K562 (cell line): ENCODE results near the gene CERS2. TPM values are rescaled to one million over a fixed set of nuclear protein-coding genes. Genes with fewer than 3 reads are reported as not detected.

Experiments used
- CC2D1A ChIP-seq: fragments of 450-650 bp; IDR thresholded peaks from 2 replicates; pipeline ENCODE4 v1.6.1; 2017; ENCODE audit warnings: mild to moderate bottlenecking
- FOXJ3 ChIP-seq: sonication (generic); formaldehyde crosslinking; IDR thresholded peaks from 2 replicates; pipeline ENCODE4 v1.4.0; 2020; ENCODE audit warnings: mild to moderate bottlenecking, missing genetic modification reagents
- FOXM1 ChIP-seq, 2 experiments: fragments of 450-650 bp in 1 of 2; sonication (generic) in 1 of 2; formaldehyde crosslinking in 1 of 2; IDR thresholded peaks; 2 replicates each; pipeline versions ENCODE4 v1.6.1 to v1.9.0; 2017 to 2022; ENCODE audit warnings: low read depth in 2 of 2, mild to moderate bottlenecking in 2 of 2, missing genetic modification reagents in 1 of 2, moderate library complexity in 1 of 2
- HEY1 ChIP-seq: fragments of 250-450 bp; sonication (Bioruptor Pico); IDR thresholded peaks from 2 replicates; pipeline ENCODE4 v1.5.0; 2020; ENCODE audit warnings: mild to moderate bottlenecking, moderate library complexity, borderline replicate concordance
- KAT2B ChIP-seq: IDR thresholded peaks from one replicate; pipeline ENCODE4 v1.6.1; 2012; ENCODE audit warnings: low read depth, mild to moderate bottlenecking, control low read depth, inconsistent platforms, low read length, moderate library complexity
- MTA2 ChIP-seq: fragments of 450-650 bp; IDR thresholded peaks from 2 replicates; pipeline ENCODE4 v1.6.1; 2016; ENCODE audit warnings: low read depth
- NCOA6 ChIP-seq: fragments of 450-650 bp; IDR thresholded peaks from 2 replicates; pipeline ENCODE4 v1.6.1; 2017; ENCODE audit warnings: mild to moderate bottlenecking
- NCOR1 ChIP-seq: fragments of 450-650 bp; IDR thresholded peaks from 2 replicates; pipeline ENCODE4 v1.6.1; 2016; ENCODE audit warnings: mild to moderate bottlenecking, moderate library complexity
- NONO ChIP-seq, 2 experiments: fragments of 200-400 bp in 1 of 2; fragments of 450-650 bp in 1 of 2; formaldehyde crosslinking in 1 of 2; IDR thresholded peaks; 2 replicates each; pipeline ENCODE4 v1.6.1; 2017; ENCODE audit warnings: low read depth in 2 of 2, mild to moderate bottlenecking in 2 of 2, moderate library complexity in 2 of 2, low read length in 1 of 2
- POLR2B ChIP-seq: fragments of 450-650 bp; IDR thresholded peaks from 2 replicates; pipeline ENCODE4 v1.6.1; 2018; ENCODE audit warnings: low read depth; ENCODE audit not compliant: partially characterized antibody
- RHOXF2B ChIP-seq: fragments of 250-450 bp; sonication (Bioruptor Pico); conservative IDR thresholded peaks from 2 replicates; pipeline ENCODE4 v1.5.1; 2021
- SAFB2 ChIP-seq: fragments of 200-400 bp; formaldehyde crosslinking; IDR thresholded peaks from 2 replicates; pipeline ENCODE4 v1.6.1; 2018; ENCODE audit warnings: borderline replicate concordance, low read length, low read depth, moderate library complexity; ENCODE audit not compliant: severe bottlenecking
- TFAM ChIP-seq: fragments of 250-450 bp; sonication (Bioruptor Pico); conservative IDR thresholded peaks from 2 replicates; pipeline ENCODE4 v1.5.0; 2021; ENCODE audit warnings: mild to moderate bottlenecking, moderate library complexity
- ZFP36 ChIP-seq: fragments of 150-350 bp; IDR thresholded peaks from 2 replicates; pipeline ENCODE4 v1.6.1; 2018; ENCODE audit warnings: low read length, low read depth; ENCODE audit not compliant: partially characterized antibody
- polyA plus RNA-seq, 8 experiments: library from polyadenylated mRNA; depleted of rRNA in 4 of 8; stranded (reverse) in 5 of 8; unstranded in 3 of 8; fragments of >200 nt; fragmentation: Nextera tagmentation in 2 of 8; fragmentation: Illumina TruSeq in 1 of 8; extraction: Ambion mirVana in 2 of 8; extraction: Trizol in 1 of 8; gene quantifications; 2 replicates each; pipeline versions ENCODE4 v1.2.1 to v1.2.3, GENCODE V29; 2011 to 2014; ENCODE audit warnings: inconsistent platforms in 1 of 8, missing spikeins in 1 of 8
- total RNA-seq, 7 experiments: library from RNA; depleted of rRNA in 6 of 7; stranded (reverse); fragments of >200 nt in 6 of 7; fragmentation: Illumina TruSeq in 2 of 7; extraction: Trizol in 2 of 7; gene quantifications; 2 replicates each; pipeline versions ENCODE4 v1.2.1 to v1.2.3, GENCODE V29; 2011 to 2021; ENCODE audit warnings: low replicate concordance in 1 of 7
- TF ChIP-seq, protein P1 (sequence below): sonication (generic); formaldehyde crosslinking; IDR thresholded peaks from 2 replicates; pipeline ENCODE4 v1.8.1; 2023; ENCODE audit warnings: missing genetic modification reagents, mild to moderate bottlenecking, borderline replicate concordance
- TF ChIP-seq, protein P2 (sequence below): fragments of 450-650 bp; IDR thresholded peaks from one replicate; pipeline ENCODE4 v1.6.1; 2018; ENCODE audit warnings: mild to moderate bottlenecking, moderate library complexity; ENCODE audit not compliant: partially characterized antibody
- TF ChIP-seq, protein P3 (sequence below): IDR thresholded peaks from 3 replicates; pipeline ENCODE4 v1.6.1; 2011; ENCODE audit warnings: borderline replicate concordance, mild to moderate bottlenecking; ENCODE audit not compliant: insufficient read length, insufficient read depth

Gene CERS2
- total and polyA plus RNA-seq, 9 of the 15 experiments (the other 6 are each of a cell fraction or from before 2014, with no cell fraction given): 23.4 to 295 (median 132) TPM

DNA sequence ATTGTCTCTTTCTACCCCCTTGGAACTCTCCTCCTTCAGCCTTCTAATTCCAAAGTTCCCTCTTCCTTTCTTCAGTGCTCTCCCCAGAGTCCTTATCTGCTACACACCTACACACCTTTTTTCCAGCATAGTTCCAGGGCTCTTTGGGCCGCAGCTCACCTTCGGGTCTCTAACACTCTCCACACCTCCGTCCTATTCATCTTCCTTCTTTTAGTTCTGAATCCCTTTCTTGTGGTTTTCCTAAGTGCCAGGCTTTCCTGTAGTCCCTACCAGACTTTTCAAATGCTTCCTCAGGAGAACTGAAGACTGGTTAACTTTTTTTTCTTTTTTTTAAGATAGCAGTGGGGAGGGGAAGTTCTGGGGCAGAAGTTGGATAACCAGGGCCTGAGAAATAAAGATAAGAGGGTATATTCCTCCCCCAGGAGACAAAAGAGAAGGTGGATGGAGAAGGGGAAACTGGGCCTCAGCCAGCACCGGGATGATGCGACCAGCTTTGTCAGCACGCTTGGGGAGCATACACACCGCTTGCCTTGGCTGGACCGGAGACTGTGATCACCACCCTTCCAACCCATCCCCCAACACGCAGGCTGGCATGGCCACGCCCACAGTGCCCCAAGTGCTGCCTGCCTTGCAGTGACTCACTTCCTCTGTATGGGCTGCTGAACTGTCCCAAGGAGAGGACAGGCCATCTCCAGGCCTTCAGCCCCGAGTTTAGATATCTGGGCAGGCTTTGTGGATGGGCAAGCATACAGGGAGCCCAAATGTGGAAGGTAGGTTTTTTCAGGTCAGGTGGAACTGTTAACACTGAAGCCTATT, 2.5 kb upstream of the CERS2 start (continued):
- TF ChIP-seq, protein P1, sequence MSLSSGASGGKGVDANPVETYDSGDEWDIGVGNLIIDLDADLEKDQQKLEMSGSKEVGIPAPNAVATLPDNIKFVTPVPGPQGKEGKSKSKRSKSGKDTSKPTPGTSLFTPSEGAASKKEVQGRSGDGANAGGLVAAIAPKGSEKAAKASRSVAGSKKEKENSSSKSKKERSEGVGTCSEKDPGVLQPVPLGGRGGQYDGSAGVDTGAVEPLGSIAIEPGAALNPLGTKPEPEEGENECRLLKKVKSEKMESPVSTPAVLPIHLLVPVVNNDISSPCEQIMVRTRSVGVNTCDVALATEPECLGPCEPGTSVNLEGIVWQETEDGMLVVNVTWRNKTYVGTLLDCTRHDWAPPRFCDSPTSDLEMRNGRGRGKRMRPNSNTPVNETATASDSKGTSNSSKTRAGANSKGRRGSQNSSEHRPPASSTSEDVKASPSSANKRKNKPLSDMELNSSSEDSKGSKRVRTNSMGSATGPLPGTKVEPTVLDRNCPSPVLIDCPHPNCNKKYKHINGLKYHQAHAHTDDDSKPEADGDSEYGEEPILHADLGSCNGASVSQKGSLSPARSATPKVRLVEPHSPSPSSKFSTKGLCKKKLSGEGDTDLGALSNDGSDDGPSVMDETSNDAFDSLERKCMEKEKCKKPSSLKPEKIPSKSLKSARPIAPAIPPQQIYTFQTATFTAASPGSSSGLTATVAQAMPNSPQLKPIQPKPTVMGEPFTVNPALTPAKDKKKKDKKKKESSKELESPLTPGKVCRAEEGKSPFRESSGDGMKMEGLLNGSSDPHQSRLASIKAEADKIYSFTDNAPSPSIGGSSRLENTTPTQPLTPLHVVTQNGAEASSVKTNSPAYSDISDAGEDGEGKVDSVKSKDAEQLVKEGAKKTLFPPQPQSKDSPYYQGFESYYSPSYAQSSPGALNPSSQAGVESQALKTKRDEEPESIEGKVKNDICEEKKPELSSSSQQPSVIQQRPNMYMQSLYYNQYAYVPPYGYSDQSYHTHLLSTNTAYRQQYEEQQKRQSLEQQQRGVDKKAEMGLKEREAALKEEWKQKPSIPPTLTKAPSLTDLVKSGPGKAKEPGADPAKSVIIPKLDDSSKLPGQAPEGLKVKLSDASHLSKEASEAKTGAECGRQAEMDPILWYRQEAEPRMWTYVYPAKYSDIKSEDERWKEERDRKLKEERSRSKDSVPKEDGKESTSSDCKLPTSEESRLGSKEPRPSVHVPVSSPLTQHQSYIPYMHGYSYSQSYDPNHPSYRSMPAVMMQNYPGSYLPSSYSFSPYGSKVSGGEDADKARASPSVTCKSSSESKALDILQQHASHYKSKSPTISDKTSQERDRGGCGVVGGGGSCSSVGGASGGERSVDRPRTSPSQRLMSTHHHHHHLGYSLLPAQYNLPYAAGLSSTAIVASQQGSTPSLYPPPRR: 0 out of 2 replicates have a peak, but pooled peaks have one; percentile 3
- TF ChIP-seq CC2D1A (no peak; the same call in 1 of the 2 replicates), NONO (IDR thresholded peaks at IDR 0.05; ENCODE audit: low read depth in 2 of 2, low read length in 1 of 2) (peak in 1 of 2 experiments; percentile 77; a peak in 1 of 4 replicates), RHOXF2B (no peak), NCOA6 (no peak), SAFB2 (no peak), HEY1 (peak; percentile 3; the same call in 1 of the 2 replicates), KAT2B (no peak), MTA2 (peak; percentile 85), NCOR1 (peak; percentile 92), FOXM1 (IDR thresholded peaks at IDR 0.05; ENCODE audit: low read depth) (peak; percentile 85), FOXM1 (CRISPR knock-in tag; IDR thresholded peaks at IDR 0.05; ENCODE audit: low read depth) (no peak), ZFP36 (no peak), POLR2B (peak; percentile 19), TFAM (CRISPR knock-in tag) (no peak), FOXJ3 (no peak)
- TF ChIP-seq, protein P2, sequence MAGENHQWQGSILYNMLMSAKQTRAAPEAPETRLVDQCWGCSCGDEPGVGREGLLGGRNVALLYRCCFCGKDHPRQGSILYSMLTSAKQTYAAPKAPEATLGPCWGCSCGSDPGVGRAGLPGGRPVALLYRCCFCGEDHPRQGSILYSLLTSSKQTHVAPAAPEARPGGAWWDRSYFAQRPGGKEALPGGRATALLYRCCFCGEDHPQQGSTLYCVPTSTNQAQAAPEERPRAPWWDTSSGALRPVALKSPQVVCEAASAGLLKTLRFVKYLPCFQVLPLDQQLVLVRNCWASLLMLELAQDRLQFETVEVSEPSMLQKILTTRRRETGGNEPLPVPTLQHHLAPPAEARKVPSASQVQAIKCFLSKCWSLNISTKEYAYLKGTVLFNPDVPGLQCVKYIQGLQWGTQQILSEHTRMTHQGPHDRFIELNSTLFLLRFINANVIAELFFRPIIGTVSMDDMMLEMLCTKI: no peak
- TF ChIP-seq, protein P3, sequence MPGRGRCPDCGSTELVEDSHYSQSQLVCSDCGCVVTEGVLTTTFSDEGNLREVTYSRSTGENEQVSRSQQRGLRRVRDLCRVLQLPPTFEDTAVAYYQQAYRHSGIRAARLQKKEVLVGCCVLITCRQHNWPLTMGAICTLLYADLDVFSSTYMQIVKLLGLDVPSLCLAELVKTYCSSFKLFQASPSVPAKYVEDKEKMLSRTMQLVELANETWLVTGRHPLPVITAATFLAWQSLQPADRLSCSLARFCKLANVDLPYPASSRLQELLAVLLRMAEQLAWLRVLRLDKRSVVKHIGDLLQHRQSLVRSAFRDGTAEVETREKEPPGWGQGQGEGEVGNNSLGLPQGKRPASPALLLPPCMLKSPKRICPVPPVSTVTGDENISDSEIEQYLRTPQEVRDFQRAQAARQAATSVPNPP: no peak
